ENCODE data around the gene VIT. TPM values are rescaled to one million over a fixed set of nuclear protein-coding genes. Genes with fewer than 3 reads are reported as not detected.

Gene VIT
- total and polyA plus RNA-seq, 10 donors = 0.05 to 0.74 (median 0.38) TPM; not detected in 6

DNA sequence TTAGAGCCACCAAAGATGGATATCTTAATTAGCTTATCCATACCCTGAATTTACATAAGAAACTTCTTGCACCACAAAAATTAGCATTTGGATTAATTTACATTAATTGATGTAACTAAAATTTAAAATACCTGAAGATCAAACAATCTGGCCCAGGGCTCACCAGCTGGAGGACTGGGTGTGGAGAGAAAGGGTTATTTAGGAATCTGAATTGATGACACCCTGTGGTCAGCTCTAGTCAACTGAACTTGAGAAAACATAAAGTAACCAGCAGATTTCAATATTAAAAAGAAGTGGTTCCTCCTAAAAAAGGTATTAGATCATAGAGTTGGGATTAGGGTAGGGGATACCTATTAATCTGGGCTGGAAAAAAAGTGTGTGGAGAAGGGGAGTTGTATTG is 147.3 kb downstream of the VIT start:
- Histone ChIP-seq H3K27me3 (replicated peaks in 1 of 7) (no peaks in the 10 kb centered on the region), H3K9me3 (no peaks in the 10 kb centered on the region), H3K4me3 (no peak overlapping the region), H3K4me1 (no peaks in the 10 kb centered on the region), H3K27ac (no peak overlapping the region), H3K36me3 (peaks cover 0 to 40% (median 13%) of the 10 kb centered on the region in 6 donors)
- TF ChIP-seq POLR2A (IDR thresholded peaks at IDR 0.05) (no peak), POLR2AphosphoS5 (IDR thresholded peaks at IDR 0.05) (no peak)
- TF ChIP-seq, protein P1, sequence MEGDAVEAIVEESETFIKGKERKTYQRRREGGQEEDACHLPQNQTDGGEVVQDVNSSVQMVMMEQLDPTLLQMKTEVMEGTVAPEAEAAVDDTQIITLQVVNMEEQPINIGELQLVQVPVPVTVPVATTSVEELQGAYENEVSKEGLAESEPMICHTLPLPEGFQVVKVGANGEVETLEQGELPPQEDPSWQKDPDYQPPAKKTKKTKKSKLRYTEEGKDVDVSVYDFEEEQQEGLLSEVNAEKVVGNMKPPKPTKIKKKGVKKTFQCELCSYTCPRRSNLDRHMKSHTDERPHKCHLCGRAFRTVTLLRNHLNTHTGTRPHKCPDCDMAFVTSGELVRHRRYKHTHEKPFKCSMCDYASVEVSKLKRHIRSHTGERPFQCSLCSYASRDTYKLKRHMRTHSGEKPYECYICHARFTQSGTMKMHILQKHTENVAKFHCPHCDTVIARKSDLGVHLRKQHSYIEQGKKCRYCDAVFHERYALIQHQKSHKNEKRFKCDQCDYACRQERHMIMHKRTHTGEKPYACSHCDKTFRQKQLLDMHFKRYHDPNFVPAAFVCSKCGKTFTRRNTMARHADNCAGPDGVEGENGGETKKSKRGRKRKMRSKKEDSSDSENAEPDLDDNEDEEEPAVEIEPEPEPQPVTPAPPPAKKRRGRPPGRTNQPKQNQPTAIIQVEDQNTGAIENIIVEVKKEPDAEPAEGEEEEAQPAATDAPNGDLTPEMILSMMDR (IDR thresholded peaks at IDR 0.05 in 8 of 11, conservative IDR thresholded peaks at IDR 0.05 in 3 of 11) = no peak
- intact Hi-C loops (cut with DNase I; ENCODE audit: low total_unique reads) = no loop called here
- no peak for DNase-seq

DNA sequence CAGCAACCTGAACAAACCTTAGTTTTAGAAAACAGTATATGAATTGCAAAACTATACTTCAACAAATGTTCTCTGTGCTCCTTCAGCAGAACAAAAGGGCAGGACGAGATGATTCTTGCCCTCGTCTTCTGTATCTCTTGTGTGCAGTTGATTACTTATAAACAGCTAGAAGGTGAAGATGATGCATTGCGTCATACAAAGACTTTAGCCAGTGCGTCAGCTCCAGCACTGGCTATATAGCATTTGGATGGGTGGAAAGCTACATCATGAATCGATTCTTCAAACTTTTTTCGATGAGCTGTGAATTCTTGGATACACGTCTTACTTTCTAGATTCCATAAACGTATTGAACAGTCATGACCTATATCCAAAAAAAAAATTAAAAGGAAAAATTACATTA is 152.8 kb downstream of the VIT start:
- Histone ChIP-seq H3K27ac (no peak overlapping the region), H3K9me3 (no peaks in the 10 kb centered on the region), H3K27me3 (replicated peaks in 1 of 7) (no peaks in the 10 kb centered on the region), H3K4me3 (no peak overlapping the region), H3K4me1 (no peaks in the 10 kb centered on the region), H3K36me3 (peaks cover 0 to 77% (median 41%) of the 10 kb centered on the region in 6 donors)
- intact Hi-C loops (cut with DNase I; ENCODE audit: low total_unique reads) = no loop called here
- WGBS, 5 donors = 98 to 99% (median 98%) methylated on average over 8 of the region's 8 CpGs
- DNase-seq = no peak
- TF ChIP-seq, protein P1 (IDR thresholded peaks at IDR 0.05 in 8 of 11, conservative IDR thresholded peaks at IDR 0.05 in 3 of 11) = no peak
- TF ChIP-seq POLR2AphosphoS5 (IDR thresholded peaks at IDR 0.05) (no peak), POLR2A (IDR thresholded peaks at IDR 0.05) (no peak)

DNA sequence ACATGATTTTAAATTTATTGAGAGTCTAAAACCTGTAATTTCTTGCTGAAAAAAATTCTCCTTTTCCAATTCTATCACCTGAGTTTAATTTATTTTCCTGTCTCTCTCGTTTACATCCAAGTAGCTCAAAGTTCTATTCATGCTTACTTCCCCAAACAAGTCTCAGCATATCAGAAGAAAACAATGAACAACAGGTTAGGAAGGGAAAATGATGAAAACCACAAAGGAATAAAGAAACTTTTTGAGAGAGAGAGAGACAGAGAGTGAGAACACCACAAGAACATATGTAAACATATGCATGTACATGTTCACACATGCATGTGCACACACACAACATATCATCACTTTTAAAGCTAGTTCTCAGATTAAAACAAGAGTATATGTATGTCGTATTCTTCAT is 157.7 kb downstream of the VIT start:
- Histone ChIP-seq H3K4me3 (no peak overlapping the region), H3K4me1 (no peaks in the 10 kb centered on the region), H3K27me3 (replicated peaks in 1 of 7) (no peaks in the 10 kb centered on the region), H3K9me3 (no peaks in the 10 kb centered on the region), H3K27ac (no peak overlapping the region), H3K36me3 (peaks cover 0 to 100% (median 56%) of the 10 kb centered on the region in 6 donors)
- TF ChIP-seq, protein P1 (IDR thresholded peaks at IDR 0.05 in 8 of 11, conservative IDR thresholded peaks at IDR 0.05 in 3 of 11) = no peak
- TF ChIP-seq POLR2A (IDR thresholded peaks at IDR 0.05) (no peak), POLR2AphosphoS5 (IDR thresholded peaks at IDR 0.05) (no peak)
- DNase-seq = no peak
- 77 to 91% (median 81%) methylated on average over 2 of the region's 2 CpGs for WGBS, 5 donors
- intact Hi-C loops (cut with DNase I; ENCODE audit: low total_unique reads) = no loop called here

DNA sequence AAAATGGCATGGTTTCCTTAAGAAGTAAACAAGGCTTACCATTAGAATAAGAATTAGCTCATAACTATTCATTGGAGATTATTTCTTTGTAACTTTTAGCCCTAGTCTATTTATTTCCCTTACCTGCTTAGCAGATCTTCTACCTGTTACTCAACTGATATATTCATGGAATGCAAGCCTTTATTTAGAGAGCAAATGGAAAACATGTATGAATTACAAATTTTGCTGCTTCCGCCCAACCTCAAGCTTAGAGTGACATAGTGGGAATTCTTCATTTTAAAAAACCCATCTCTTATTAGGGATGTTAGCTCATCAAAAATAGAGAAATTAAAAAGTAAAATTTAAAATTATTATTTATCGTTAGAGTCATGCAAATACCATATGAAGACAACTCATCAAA is 158.9 kb downstream of the VIT start:
- intact Hi-C loops (cut with DNase I; ENCODE audit: low total_unique reads) = no loop called here
- DNase-seq = no peak
- Histone ChIP-seq H3K36me3 (peaks cover 0 to 99% (median 49%) of the 10 kb centered on the region in 6 donors), H3K4me3 (no peak overlapping the region), H3K4me1 (no peaks in the 10 kb centered on the region), H3K27me3 (replicated peaks in 1 of 7) (no peaks in the 10 kb centered on the region), H3K9me3 (no peaks in the 10 kb centered on the region), H3K27ac (no peak overlapping the region)
- WGBS, 5 donors = 96 to 98% (median 98%) methylated on average over 2 of the region's 2 CpGs
- no peak for TF ChIP-seq POLR2AphosphoS5 (IDR thresholded peaks at IDR 0.05)
- TF ChIP-seq, protein P1 (IDR thresholded peaks at IDR 0.05 in 8 of 11, conservative IDR thresholded peaks at IDR 0.05 in 3 of 11) = no peak
- TF ChIP-seq POLR2A (IDR thresholded peaks at IDR 0.05) = no peak

Measured in spleen (tissue), 11 donors.